SU-DHL-6 (cell line): ENCODE results near the gene GRB10.
A peak's percentile ranks its signal among the peaks of the same experiment; 100 is the strongest.

ENCODE experiments used
- H2AFZ ChIP-seq: fragments of 200-600 bp; sonication (generic); 2 replicates; pipeline ENCODE4 v1.6.1; 2014; ENCODE audit warnings: low read depth, mild to moderate bottlenecking, moderate library complexity, mixed read lengths, antibody characterized with exemption, low read length; ENCODE audit not compliant: severe bottlenecking
- H3F3A ChIP-seq: fragments of 200-600 bp; shearing (Covaris generic); 2 replicates; pipeline ENCODE4 v1.6.0; 2016; ENCODE audit warnings: antibody characterized with exemption, mild to moderate bottlenecking; ENCODE audit not compliant: insufficient read depth
- H3K27ac ChIP-seq: fragments of 200-600 bp; sonication (generic); 2 replicates; pipeline ENCODE4 v1.5.1; 2016; ENCODE audit warnings: low read depth, mild to moderate bottlenecking, low read length, moderate library complexity, mixed read lengths
- H3K27me3 ChIP-seq: fragments of 200-600 bp; sonication (generic), shearing (Covaris generic); 2 replicates; pipeline ENCODE4 v1.6.0; 2014; ENCODE audit warnings: mild to moderate bottlenecking, low read length
- H3K36me3 ChIP-seq: fragments of 200-600 bp; sonication (generic); 2 replicates; pipeline ENCODE4 v1.6.1; 2014; ENCODE audit warnings: mild to moderate bottlenecking, low read length, mixed read lengths
- H3K4me2 ChIP-seq: fragments of 300-600, 200-600 bp; shearing (Covaris generic), sonication (generic); 2 replicates; pipeline ENCODE4 v1.6.0; 2014; ENCODE audit warnings: low read length, low read depth, mild to moderate bottlenecking; ENCODE audit not compliant: poor library complexity, severe bottlenecking
- H3K4me3 ChIP-seq: fragments of 200-600 bp; sonication (generic); 2 replicates; pipeline ENCODE4 v1.5.1; 2014; ENCODE audit warnings: antibody characterized with exemption, low read length, mild to moderate bottlenecking, mixed read lengths; ENCODE audit not compliant: insufficient read depth, poor library complexity, severe bottlenecking
- H3K79me2 ChIP-seq: fragments of 200-600 bp; sonication (generic); 2 replicates; pipeline ENCODE4 v1.6.1; 2014; ENCODE audit warnings: mild to moderate bottlenecking, low read length, moderate library complexity; ENCODE audit not compliant: insufficient read depth
- H3K9ac ChIP-seq: fragments of 200-600 bp; sonication (generic); 2 replicates; pipeline ENCODE4 v1.7.0; 2014; ENCODE audit warnings: mild to moderate bottlenecking, low read length
- H3K9me2 ChIP-seq: fragments of 200-600 bp; sonication (generic); replicated peaks from 2 replicates; pipeline ENCODE4 v1.6.1; 2014; ENCODE audit warnings: low read length; ENCODE audit not compliant: insufficient read depth
- H3K9me3 ChIP-seq: fragments of 200-600 bp; sonication (generic); 2 replicates; pipeline ENCODE4 v1.6.1; 2014; ENCODE audit warnings: low read length, mixed read lengths; ENCODE audit not compliant: insufficient read depth
- H4K20me1 ChIP-seq: fragments of 200-600 bp; sonication (generic); 2 replicates; pipeline ENCODE4 v1.6.1; 2014; ENCODE audit warnings: low read depth, mild to moderate bottlenecking, antibody characterized with exemption, low read length, moderate library complexity, mixed read lengths
- CTCF ChIP-seq: fragments of 200-600 bp; sonication (generic); IDR thresholded peaks from one replicate; pipeline ENCODE4 v1.5.1; 2017; ENCODE audit warnings: antibody characterized with exemption, mild to moderate bottlenecking, low read length, moderate library complexity; ENCODE audit not compliant: insufficient read depth, poor library complexity, severe bottlenecking
- EZH2phosphoT487 ChIP-seq: fragments of 200-600 bp; sonication (generic), shearing (Covaris generic); conservative IDR thresholded peaks from 2 replicates; pipeline ENCODE4 v1.6.1; 2018; ENCODE audit warnings: mild to moderate bottlenecking, antibody characterized with exemption, low read length, moderate library complexity, mixed read lengths

The GRB10 gene

GRCh38 chr7:50665403-50666123 is 117.1 kb downstream of the GRB10 start:
- Histone ChIP-seq H3K27ac (no peak overlapping the region), H4K20me1 (no peaks in the 10 kb centered on the region), H3K9ac (no peak overlapping the region)

GRCh38 chr7:50664937-50665336 is 117.8 kb downstream of the GRB10 start:
- Histone ChIP-seq H3K9me3 (no peaks in the 10 kb centered on the region), H4K20me1 (no peaks in the 10 kb centered on the region), H3K36me3 (no peaks in the 10 kb centered on the region), H3K4me3 (no peak overlapping the region), H3K79me2 (no peaks in the 10 kb centered on the region), H3K27me3 (no peaks in the 10 kb centered on the region), H3K27ac (no peak overlapping the region), H2AFZ (no peak overlapping the region), H3K4me2 (no peak overlapping the region), H3F3A (no peaks in the 10 kb centered on the region), H3K9ac (no peak overlapping the region), H3K9me2 (no peaks in the 10 kb centered on the region)
- TF ChIP-seq EZH2phosphoT487: no peak
- TF ChIP-seq CTCF: no peak

More at GRCh38 chr7:50665403-50666123, 117.1 kb downstream of the GRB10 start:
- TF ChIP-seq EZH2phosphoT487: no peak
- peak; percentile 13 for TF ChIP-seq CTCF
- no peak overlapping the region for H3K4me3 ChIP-seq
- no peak overlapping the region for H3K4me2 ChIP-seq
- no peak overlapping the region for H2AFZ ChIP-seq
- H3K9me3 ChIP-seq: no peaks in the 10 kb centered on the region
- H3K9me2 ChIP-seq: no peaks in the 10 kb centered on the region
- no peaks in the 10 kb centered on the region for H3K27me3 ChIP-seq
- no peaks in the 10 kb centered on the region for H3K79me2 ChIP-seq
- H3F3A ChIP-seq: no peaks in the 10 kb centered on the region
- no peaks in the 10 kb centered on the region for H3K36me3 ChIP-seq

- Histone ChIP-seq H3F3A (no peaks in the 10 kb centered on the region), H4K20me1 (no peaks in the 10 kb centered on the region), H3K4me3 (no peak overlapping the region), H3K27ac (no peak overlapping the region), H3K9me2 (no peaks in the 10 kb centered on the region), H3K36me3 (no peaks in the 10 kb centered on the region), H3K9ac (no peak overlapping the region), H3K79me2 (no peaks in the 10 kb centered on the region), H2AFZ (no peak overlapping the region), H3K4me2 (no peak overlapping the region), H3K9me3 (no peaks in the 10 kb centered on the region), H3K27me3 (no peaks in the 10 kb centered on the region)
- TF ChIP-seq CTCF (no peak), EZH2phosphoT487 (no peak)
Measured at GRCh38 chr7:50664461-50664922, 118.2 kb downstream of the GRB10 start.
